T-helper 2 cell treated with Interferon-gamma antibody and Interleukin-4, amounts not matched to agents 5 μg/mL and 100 μg/mL, for 36 hours (primary cell): ENCODE measurements around the gene MDC1.
A peak's percentile ranks its signal among the peaks of the same experiment; 100 is the strongest.
"Not testable (repeated sequence)": the region's sequence is repeated elsewhere in the genome, so short reads cannot be mapped to it uniquely, and the experiment has no call there.

Source experiments
- DNase-seq: peaks from one replicate; pipeline ENCODE4 v3.0.0; 2021; ENCODE audit warnings: low spot score
- H3K27ac Mint-ChIP-seq: one replicate; pipeline ENCODE4 v1.8.0; 2021; ENCODE audit warnings: mild to moderate bottlenecking, mixed read lengths
- H3K27me3 Mint-ChIP-seq: one replicate; pipeline ENCODE4 v1.8.0; 2021; ENCODE audit warnings: low read depth, mixed read lengths
- H3K36me3 Mint-ChIP-seq: one replicate; pipeline ENCODE4 v1.8.0; 2021; ENCODE audit warnings: low read depth, mixed read lengths
- H3K4me1 Mint-ChIP-seq: one replicate; pipeline ENCODE4 v1.8.0; 2021; ENCODE audit warnings: low read depth, mixed read lengths
- H3K4me3 Mint-ChIP-seq: one replicate; pipeline ENCODE4 v1.8.0; 2022; ENCODE audit warnings: mild to moderate bottlenecking, moderate library complexity, mixed read lengths
- H3K9me3 Mint-ChIP-seq: one replicate; pipeline ENCODE4 v1.8.0; 2021; ENCODE audit warnings: mixed read lengths

Gene MDC1

GRCh38 chr6:30723843-30724741 is 7.0 kb upstream of the MDC1 start:
- H3K9me3 Mint-ChIP-seq, DNase-seq, H3K27me3 Mint-ChIP-seq: not testable (repeated sequence)
- Mint-ChIP-seq H3K4me1 (peaks cover 37% of the 10 kb centered on the region), H3K4me3 (peak overlapping the region; percentile 93), H3K27ac (peak overlapping the region; percentile 57), H3K36me3 (peaks cover 65% of the 10 kb centered on the region)

GRCh38 chr6:30723159-30723842 is 6.2 kb upstream of the MDC1 start:
- H3K27ac Mint-ChIP-seq = peak overlapping the region; percentile 92
- not testable (repeated sequence) for H3K9me3 Mint-ChIP-seq, DNase-seq, H3K27me3 Mint-ChIP-seq
- H3K4me1 Mint-ChIP-seq = peaks cover 40% of the 10 kb centered on the region
- peak overlapping the region; percentile 93 for H3K4me3 Mint-ChIP-seq
- H3K36me3 Mint-ChIP-seq = peaks cover 65% of the 10 kb centered on the region

GRCh38 chr6:30722280-30723112 is 5.4 kb upstream of the MDC1 start:
- peak; percentile 77 for DNase-seq
- H3K9me3 Mint-ChIP-seq = no peaks in the 10 kb centered on the region
- H3K4me1 Mint-ChIP-seq = peaks cover 42% of the 10 kb centered on the region
- H3K4me3 Mint-ChIP-seq = peak overlapping the region; percentile 93
- H3K27ac Mint-ChIP-seq = peak overlapping the region; percentile 92
- peaks cover 4% of the 10 kb centered on the region for H3K27me3 Mint-ChIP-seq
- peaks cover 63% of the 10 kb centered on the region for H3K36me3 Mint-ChIP-seq

GRCh38 chr6:30722025-30722279 is 4.9 kb upstream of the MDC1 start:
- DNase-seq, H3K27me3 Mint-ChIP-seq, H3K9me3 Mint-ChIP-seq: not testable (repeated sequence)
- Mint-ChIP-seq H3K4me3 (peak overlapping the region; percentile 93), H3K27ac (peak overlapping the region; percentile 92), H3K36me3 (peaks cover 63% of the 10 kb centered on the region), H3K4me1 (peaks cover 42% of the 10 kb centered on the region)

GRCh38 chr6:30721198-30722024 is 4.3 kb upstream of the MDC1 start:
- Mint-ChIP-seq H3K4me3 (peak overlapping the region; percentile 93), H3K27ac (peak overlapping the region; percentile 92), H3K4me1 (peaks cover 46% of the 10 kb centered on the region), H3K9me3 (no peaks in the 10 kb centered on the region), H3K36me3 (peaks cover 65% of the 10 kb centered on the region), H3K27me3 (peaks cover 4% of the 10 kb centered on the region)
- DNase-seq = peak; percentile 95

- H3K36me3 Mint-ChIP-seq = peaks cover 68% of the 10 kb centered on the region
- peaks cover 4% of the 10 kb centered on the region for H3K27me3 Mint-ChIP-seq
- H3K27ac Mint-ChIP-seq = peak overlapping the region; percentile 92
- peak; percentile 69 for DNase-seq
- no peaks in the 10 kb centered on the region for H3K9me3 Mint-ChIP-seq
- peaks cover 50% of the 10 kb centered on the region for H3K4me1 Mint-ChIP-seq
- peak overlapping the region; percentile 93 for H3K4me3 Mint-ChIP-seq
Measured at GRCh38 chr6:30720738-30721197, 3.7 kb upstream of the MDC1 start.

- peak; percentile 96 for DNase-seq
- Mint-ChIP-seq H3K4me1 (peaks cover 49% of the 10 kb centered on the region), H3K27ac (peak within 1 kb of the TSS; percentile 92), H3K4me3 (peak within 1 kb of the TSS; percentile 93), H3K9me3 (no peaks in the 10 kb centered on the region), H3K27me3 (peaks cover 4% of the 10 kb centered on the region), H3K36me3 (peaks cover 67% of the 10 kb centered on the region)
Measured at GRCh38 chr6:30719791-30720737, 3.0 kb upstream of the MDC1 start, which contains the start of gene TUBB. Gene TUBB, plus strand, starts transcription at chr6:30720352. Its CDS starts 155 bp downstream, at chr6:30720507.

- Mint-ChIP-seq H3K4me3 (peak overlapping the region; percentile 93), H3K4me1 (peaks cover 50% of the 10 kb centered on the region), H3K9me3 (no peaks in the 10 kb centered on the region), H3K27me3 (peaks cover 4% of the 10 kb centered on the region), H3K36me3 (peaks cover 67% of the 10 kb centered on the region), H3K27ac (peak overlapping the region; percentile 92)
- DNase-seq = no peak
Measured at GRCh38 chr6:30719356-30719755, 2.3 kb upstream of the MDC1 start.

- peak overlapping the region; percentile 98 for H3K27ac Mint-ChIP-seq
- H3K27me3 Mint-ChIP-seq, H3K9me3 Mint-ChIP-seq, DNase-seq: not testable (repeated sequence)
- peaks cover 44% of the 10 kb centered on the region for H3K4me1 Mint-ChIP-seq
- peaks cover 65% of the 10 kb centered on the region for H3K36me3 Mint-ChIP-seq
- peak overlapping the region; percentile 93 for H3K4me3 Mint-ChIP-seq
Measured at GRCh38 chr6:30717845-30718720, 1.0 kb upstream of the MDC1 start.

GRCh38 chr6:30716879-30717128 is 277 bp downstream of the MDC1 start:
- H3K4me1 Mint-ChIP-seq = peaks cover 52% of the 10 kb centered on the region
- no peaks in the 10 kb centered on the region for H3K9me3 Mint-ChIP-seq
- no peak for DNase-seq
- H3K27me3 Mint-ChIP-seq = peaks cover 4% of the 10 kb centered on the region
- peak overlapping the region; percentile 93 for H3K4me3 Mint-ChIP-seq
- peak overlapping the region; percentile 98 for H3K27ac Mint-ChIP-seq
- peaks cover 65% of the 10 kb centered on the region for H3K36me3 Mint-ChIP-seq

GRCh38 chr6:30714263-30714662 is 2.8 kb downstream of the MDC1 start:
- Mint-ChIP-seq H3K27me3 (no peaks in the 10 kb centered on the region), H3K36me3 (peaks cover 65% of the 10 kb centered on the region), H3K9me3 (no peaks in the 10 kb centered on the region), H3K4me3 (no peak overlapping the region), H3K4me1 (peaks cover 57% of the 10 kb centered on the region), H3K27ac (no peak overlapping the region)
- no peak for DNase-seq
